K562 (cell line): ENCODE results near the gene RPL35. TPM values are rescaled to one million over a fixed set of nuclear protein-coding genes. Genes with fewer than 3 reads are reported as not detected.

ENCODE experiments used
- ATAC-seq: fragments of 200-7000 bp; cut with Tn5 transposase; 3 replicates; pipeline ENCODE4 v1.9.1; 2020; ENCODE audit warnings: moderate library complexity
- BruUV-seq: library from RNA; stranded (reverse); fragments of 400-500 nt; replicated peaks from 2 replicates; lab custom pipeline; 2021; lab: Mats Ljungman, UMichigan
- CTCF ChIA-PET: fragments of 300-600 bp; formaldehyde crosslinking; extraction: SDS; loops from one replicate; lab custom pipeline; 2021; ENCODE audit warnings: low intra/inter-chr PET ratio; lab: Yijun Ruan, JAX
- POLR2A ChIA-PET: fragments of 300-600, 350-650 bp; sonication (Branson Sonifier 250); formaldehyde crosslinking; extraction: SDS; loops from one replicate; lab custom pipeline; 2021; ENCODE audit warnings: antibody characterized with exemption, inconsistent platforms; lab: Yijun Ruan, JAX
- DNase-seq, 4 experiments: peaks; one replicate each; pipeline versions ENCODE4 v3.0.0 to v3.0.0-alpha.2; 2011 to 2018; ENCODE audit warnings: low spot score in 3 of 4, mixed read lengths in 3 of 4; ENCODE audit errors: extremely low read depth in 1 of 4
- FAIRE-seq: peaks from 2 replicates; lab custom pipeline; 2011; peaks lifted over from hg19 to GRCh38; lab: Jason Lieb, UNC
- H2AFZ ChIP-seq: 2 replicates; pipeline ENCODE4 v1.6.0; 2011; ENCODE audit warnings: low read depth, low read length, control low read depth, inconsistent platforms
- H3K27ac ChIP-seq: fragments of 200-600 bp; 3 replicates; pipeline ENCODE4 v1.8.0; 2011; ENCODE audit warnings: low read depth, mild to moderate bottlenecking, control low read depth, inconsistent platforms, low read length, moderate library complexity, mixed read lengths; ENCODE audit errors: extremely low read depth
- H3K27me3 ChIP-seq, 2 experiments: fragments of 300-600 bp in 1 of 2; 2 replicates in 1 of 2; 3 replicates in 1 of 2; pipeline versions ENCODE4 v1.6.0 to v1.8.0; 2011; ENCODE audit warnings: inconsistent platforms in 2 of 2, low read length in 2 of 2, mild to moderate bottlenecking in 1 of 2, mixed read lengths in 1 of 2, moderate library complexity in 1 of 2; ENCODE audit not compliant: control insufficient read depth in 2 of 2, insufficient read depth in 2 of 2
- H3K36me3 ChIP-seq: fragments of 300-600 bp; 3 replicates; pipeline ENCODE4 v1.8.0; 2011; ENCODE audit warnings: mild to moderate bottlenecking, low read length, inconsistent platforms; ENCODE audit not compliant: control insufficient read depth, insufficient read depth
- H3K4me1 ChIP-seq, 2 experiments: fragments of 200-600 bp in 1 of 2; replicated peaks in 1 of 2; 2 replicates in 1 of 2; 3 replicates in 1 of 2; pipeline versions ENCODE4 v1.5.1 to v1.8.0; 2011; ENCODE audit warnings: inconsistent platforms in 2 of 2, low read length in 2 of 2, mild to moderate bottlenecking in 1 of 2, mixed read lengths in 1 of 2, moderate library complexity in 1 of 2; ENCODE audit not compliant: control insufficient read depth in 2 of 2, insufficient read depth in 2 of 2
- H3K4me2 ChIP-seq: 2 replicates; pipeline ENCODE4 v1.6.1; 2011; ENCODE audit warnings: low read length, control low read depth, inconsistent platforms, mixed read lengths; ENCODE audit not compliant: insufficient read depth
- H3K4me3 ChIP-seq: fragments of 200-600 bp; sonication (generic), shearing (Covaris generic); 2 replicates; pipeline ENCODE4 v1.5.1; 2016; ENCODE audit warnings: control low read depth, inconsistent platforms
- H3K79me2 ChIP-seq: fragments of 200-600 bp; 3 replicates; pipeline ENCODE4 v1.8.0; 2011; ENCODE audit warnings: low read length, inconsistent platforms; ENCODE audit not compliant: control insufficient read depth, insufficient read depth
- H3K9ac ChIP-seq, 2 experiments: 2 replicates each; pipeline versions ENCODE4 v1.6.0 to v1.6.1; 2011; ENCODE audit warnings: low read depth in 2 of 2, low read length in 2 of 2, control low read depth in 1 of 2, inconsistent platforms in 1 of 2, mild to moderate bottlenecking in 1 of 2, mixed read lengths in 1 of 2; ENCODE audit not compliant: insufficient read depth in 1 of 2
- H3K9me1 ChIP-seq: one replicate; pipeline ENCODE4 v1.6.0; 2011; ENCODE audit warnings: inconsistent platforms, mild to moderate bottlenecking, low read length, moderate library complexity; ENCODE audit not compliant: control insufficient read depth, insufficient read depth
- H3K9me3 ChIP-seq: replicated peaks from 2 replicates; pipeline ENCODE4 v1.5.1; 2011; ENCODE audit warnings: low read depth, low read length, inconsistent platforms; ENCODE audit not compliant: control insufficient read depth, insufficient read depth
- H4K20me1 ChIP-seq: replicated peaks from 2 replicates; pipeline ENCODE4 v1.6.1; 2011; ENCODE audit warnings: low read length, inconsistent platforms, mixed read lengths; ENCODE audit not compliant: control insufficient read depth, insufficient read depth
- EGR1 ChIP-seq: fragments of 450-650 bp; conservative IDR thresholded peaks from 2 replicates; pipeline ENCODE4 v1.6.1; 2017; ENCODE audit warnings: mild to moderate bottlenecking
- GATAD2B ChIP-seq: fragments of 450-650 bp; IDR thresholded peaks from 2 replicates; pipeline ENCODE4 v1.6.1; 2017; ENCODE audit warnings: mild to moderate bottlenecking, borderline replicate concordance
- L3MBTL2 ChIP-seq: fragments of 450-650 bp; IDR thresholded peaks from 2 replicates; pipeline ENCODE4 v1.6.1; 2016; ENCODE audit warnings: mild to moderate bottlenecking, moderate library complexity
- NR3C1 ChIP-seq: sonication (generic); formaldehyde crosslinking; IDR thresholded peaks from 2 replicates; pipeline ENCODE4 v1.8.1; 2022; ENCODE audit warnings: missing genetic modification reagents
- RBFOX2 ChIP-seq: fragments of 200-400 bp; formaldehyde crosslinking; IDR thresholded peaks from 2 replicates; pipeline ENCODE4 v1.6.1; 2017; ENCODE audit warnings: low read depth, mild to moderate bottlenecking, low read length, moderate library complexity
- WGBS: fragments of 100-300 bp; shearing (Covaris generic); methylation state at CpG from one replicate; pipeline ENCODE4 v1.1.6; 2016; ENCODE audit warnings: low coverage, mixed read lengths; ENCODE audit not compliant: insufficient coverage; ENCODE audit errors: missing lambda C conversion rate; 5-methylcytosine and 5-hydroxymethylcytosine counted together
- in situ Hi-C: fragments of 300-500 bp; cut with MboI; formaldehyde crosslinking; loops from 4 replicates; pipeline ENCODE4 v1.15.0; 2018; ENCODE audit warnings: inconsistent platforms, mixed read lengths
- intact Hi-C: fragments of 100-400 bp; cut with micrococcal nuclease; formaldehyde crosslinking; loops from 2 replicates; pipeline ENCODE4 v1.14.2; 2022
- polyA plus RNA-seq, 8 experiments: library from polyadenylated mRNA; depleted of rRNA in 4 of 8; stranded (reverse) in 5 of 8; unstranded in 3 of 8; fragments of >200 nt; fragmentation: Nextera tagmentation in 2 of 8; fragmentation: Illumina TruSeq in 1 of 8; extraction: Ambion mirVana in 2 of 8; extraction: Trizol in 1 of 8; gene quantifications; 2 replicates each; pipeline versions ENCODE4 v1.2.1 to v1.2.3, GENCODE V29; 2011 to 2014; ENCODE audit warnings: inconsistent platforms in 1 of 8, missing spikeins in 1 of 8
- total RNA-seq, 7 experiments: library from RNA; depleted of rRNA in 6 of 7; stranded (reverse); fragments of >200 nt in 6 of 7; fragmentation: Illumina TruSeq in 2 of 7; extraction: Trizol in 2 of 7; gene quantifications; 2 replicates each; pipeline versions ENCODE4 v1.2.1 to v1.2.3, GENCODE V29; 2011 to 2021; ENCODE audit warnings: low replicate concordance in 1 of 7
- TF ChIP-seq, protein P1 (sequence below): sonication (generic); formaldehyde crosslinking; IDR thresholded peaks from 2 replicates; pipeline ENCODE4 v1.8.0; 2022; ENCODE audit warnings: mild to moderate bottlenecking, missing genetic modification reagents

The RPL35 gene
- total and polyA plus RNA-seq, 9 of the 15 experiments (the other 6 are each of a cell fraction or from before 2014, with no cell fraction given): 1,755 to 5,101 (median 3,405) TPM

DNA sequence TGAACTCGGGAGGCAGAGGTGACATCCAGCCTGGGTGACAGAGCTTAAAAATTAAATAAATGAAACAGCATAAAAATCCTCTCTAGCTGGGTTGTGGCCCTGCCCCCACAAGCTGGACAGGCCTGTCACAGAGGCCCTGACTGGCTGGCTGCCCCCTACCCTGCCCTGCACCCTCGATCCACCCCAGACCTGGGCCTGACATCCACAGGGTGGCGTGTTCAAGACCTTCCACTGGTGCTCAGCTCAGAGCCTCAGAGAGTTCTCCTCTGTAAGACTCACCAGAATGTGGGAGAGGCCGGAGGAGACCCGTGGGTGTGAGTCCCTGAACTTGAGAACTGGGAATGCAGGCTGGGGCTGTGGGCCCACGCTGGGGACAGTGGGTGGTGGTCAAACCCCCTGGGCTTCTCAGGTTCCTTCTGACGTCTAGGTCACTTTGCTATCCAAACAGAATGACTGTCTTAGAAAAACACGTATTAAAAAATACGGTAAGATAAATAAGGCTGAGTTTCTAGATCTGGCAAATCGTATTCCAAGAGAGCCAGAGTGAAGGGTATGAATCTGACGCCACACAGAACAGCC, 18.2 kb downstream of the RPL35 start:
- in situ Hi-C loops (loop anchor here (5.0 to 10.0 kb wide), 2 partner anchors 49 to 221 kb away; no protein-coding TSS in a partner anchor), intact Hi-C loops (no loop called here)
- H3K4me1 ChIP-seq: peaks cover 0 to 20% of the 10 kb centered on the region in 2 experiments; a peak in 2 of 5 replicates
- no peak overlapping the region for H3K4me2 ChIP-seq
- no peaks in the 10 kb centered on the region for H3K9me1 ChIP-seq
- H3K9me3 ChIP-seq: no peaks in the 10 kb centered on the region
- H3K79me2 ChIP-seq: no peaks in the 10 kb centered on the region
- H3K36me3 ChIP-seq: no peaks in the 10 kb centered on the region
- H3K4me3 ChIP-seq: no peak overlapping the region
- POLR2A ChIA-PET: interaction anchor here (0.6 to 1.0 kb wide), 5 partner anchors 11 to 583 kb away, joined by 3 to 4 read pairs (median 3); no protein-coding TSS in a partner anchor
- FAIRE-seq: no peak
- no peaks in the 10 kb centered on the region for H3K27me3 ChIP-seq
- peak; percentile 26; the same call in 2 of the 3 replicates for ATAC-seq
- TF ChIP-seq RBFOX2 (no peak), EGR1 (peak; percentile 25; the same call in 1 of the 2 replicates), GATAD2B (no peak), L3MBTL2 (no peak), NR3C1 (CRISPR knock-in tag) (no peak)
- TF ChIP-seq, protein P1, sequence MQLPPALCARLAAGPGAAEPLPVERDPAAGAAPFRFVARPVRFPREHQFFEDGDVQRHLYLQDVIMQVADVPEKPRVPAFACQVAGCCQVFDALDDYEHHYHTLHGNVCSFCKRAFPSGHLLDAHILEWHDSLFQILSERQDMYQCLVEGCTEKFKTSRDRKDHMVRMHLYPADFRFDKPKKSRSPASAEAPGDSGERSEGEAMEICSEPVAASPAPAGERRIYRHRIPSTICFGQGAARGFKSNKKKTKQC (CRISPR knock-in tag): no peak
- H3K27ac ChIP-seq: no peak overlapping the region
- BruUV-seq: no TSS peak
- H4K20me1 ChIP-seq: no peaks in the 10 kb centered on the region
- H3K9ac ChIP-seq: peak overlapping the region in 1 of 2 experiments; percentile 47; a peak in 2 of 4 replicates
- CTCF ChIA-PET: no interaction called here
- H2AFZ ChIP-seq: peak overlapping the region; percentile 58; the same call in 1 of the 2 replicates
- DNase-seq: peak in 1 of 4 experiments; percentile 17
- WGBS: 55% methylated on average over 11 of the region's 11 CpGs
